HG02571 (cell line): ENCODE results near the gene GLIPR2.
A peak's percentile ranks its signal among the peaks of the same experiment; 100 is the strongest.

Source experiments
- ATAC-seq: cut with Tn5 transposase; IDR thresholded peaks from one replicate; pipeline ENCODE4 v1.9.1; 2021; ENCODE audit warnings: mild to moderate bottlenecking, moderate library complexity; ENCODE audit not compliant: unreplicated experiment

Gene GLIPR2

DNA sequence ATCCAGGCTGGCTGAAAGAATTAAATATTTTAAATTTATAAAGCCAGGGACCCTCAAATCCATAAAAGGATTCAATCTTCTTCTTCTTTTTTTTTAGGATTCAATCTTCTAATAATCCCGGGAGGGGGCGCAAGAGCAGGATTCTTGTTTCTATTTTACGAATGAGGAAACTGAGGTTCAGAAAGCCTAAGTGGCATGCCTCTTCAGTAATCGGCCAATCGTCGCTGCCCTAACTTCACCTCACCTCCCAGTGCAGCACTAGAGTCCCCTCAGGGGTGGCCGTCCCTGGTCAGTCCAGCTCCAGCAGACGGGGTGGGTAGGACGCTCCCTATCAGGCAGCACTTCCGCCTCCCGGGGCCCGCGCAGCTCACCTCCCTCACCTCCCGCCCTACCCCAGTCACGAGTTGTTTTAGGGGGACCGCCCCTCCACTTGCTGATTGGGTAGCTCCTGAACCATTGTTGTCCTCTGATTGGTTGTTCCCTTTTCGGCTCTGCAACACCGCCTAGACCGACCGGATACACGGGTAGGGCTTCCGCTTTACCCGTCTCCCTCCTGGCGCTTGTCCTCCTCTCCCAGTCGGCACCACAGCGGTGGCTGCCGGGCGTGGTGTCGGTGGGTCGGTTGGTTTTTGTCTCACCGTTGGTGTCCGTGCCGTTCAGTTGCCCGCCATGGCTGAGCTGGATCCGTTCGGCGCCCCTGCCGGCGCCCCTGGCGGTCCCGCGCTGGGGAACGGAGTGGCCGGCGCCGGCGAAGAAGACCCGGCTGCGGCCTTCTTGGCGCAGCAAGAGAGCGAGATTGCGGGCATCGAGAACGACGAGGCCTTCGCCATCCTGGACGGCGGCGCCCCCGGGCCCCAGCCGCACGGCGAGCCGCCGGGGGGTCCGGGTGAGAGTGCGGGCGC is 54.1 kb downstream of the GLIPR2 start, which contains the start of gene CLTA:
Gene CLTA (plus strand): TSS at position 534 of the 902 bp plus-strand sequence. CDS start 136 bp downstream, at position 670.
- peak; percentile 99 for ATAC-seq

DNA sequence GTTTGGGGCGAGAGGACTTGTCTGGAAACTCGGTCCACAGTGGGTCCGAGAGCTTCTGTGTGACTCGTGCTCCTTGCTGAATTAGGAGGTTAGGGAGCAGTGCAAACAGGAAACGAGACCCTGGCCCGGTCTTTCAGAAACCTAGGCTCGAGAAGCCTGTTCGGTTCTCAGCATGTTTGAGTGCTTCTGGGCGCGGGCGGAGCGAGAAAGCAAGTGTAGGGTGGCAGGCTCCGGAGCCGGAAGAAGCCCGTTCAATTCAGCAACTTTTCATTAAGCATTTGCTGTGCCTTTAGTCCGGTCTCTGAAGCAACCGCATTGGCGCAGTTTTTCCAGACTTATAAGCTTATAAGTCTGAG is 54.7 kb downstream of the GLIPR2 start:
- no peak for ATAC-seq

DNA sequence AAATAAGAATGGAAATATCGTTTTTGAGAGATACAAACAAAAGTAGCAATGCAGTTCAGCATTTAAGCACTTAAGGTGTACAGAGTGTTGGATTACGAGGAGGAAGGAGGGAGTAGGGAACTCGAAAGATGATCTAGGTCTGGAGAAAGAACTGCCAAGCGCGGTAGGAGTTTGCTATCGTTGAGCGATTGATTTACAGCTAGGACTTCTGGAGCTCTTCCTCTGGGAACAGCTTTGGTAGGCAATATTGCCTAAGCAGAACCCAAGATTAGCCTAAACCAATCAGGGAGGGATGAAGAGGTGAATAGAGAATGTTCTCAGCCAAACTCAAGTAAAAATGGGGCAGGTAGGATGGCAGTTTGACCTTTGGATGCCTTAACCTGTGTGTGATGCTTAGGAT is 55.2 kb downstream of the GLIPR2 start:
- no peak for ATAC-seq

DNA sequence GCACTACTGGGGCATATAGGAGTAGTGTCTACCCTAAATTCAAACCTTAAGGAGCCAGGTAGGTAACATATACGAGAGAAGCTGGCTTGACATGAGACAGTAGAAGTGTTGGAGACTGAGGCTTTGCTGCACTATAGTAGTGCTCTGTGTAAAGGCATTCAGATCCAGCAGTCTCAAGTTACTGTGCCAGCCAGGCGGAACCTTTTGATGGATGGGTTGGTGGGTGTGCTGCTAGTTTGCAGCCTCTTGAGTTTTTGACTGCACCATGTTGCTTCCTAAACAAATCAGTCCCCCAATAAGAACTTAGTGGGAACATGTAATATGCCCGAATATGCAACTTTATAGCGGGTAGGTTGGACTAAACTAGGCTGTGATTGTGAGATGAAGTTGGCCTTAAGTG is 55.7 kb downstream of the GLIPR2 start:
- ATAC-seq, result no peak

DNA sequence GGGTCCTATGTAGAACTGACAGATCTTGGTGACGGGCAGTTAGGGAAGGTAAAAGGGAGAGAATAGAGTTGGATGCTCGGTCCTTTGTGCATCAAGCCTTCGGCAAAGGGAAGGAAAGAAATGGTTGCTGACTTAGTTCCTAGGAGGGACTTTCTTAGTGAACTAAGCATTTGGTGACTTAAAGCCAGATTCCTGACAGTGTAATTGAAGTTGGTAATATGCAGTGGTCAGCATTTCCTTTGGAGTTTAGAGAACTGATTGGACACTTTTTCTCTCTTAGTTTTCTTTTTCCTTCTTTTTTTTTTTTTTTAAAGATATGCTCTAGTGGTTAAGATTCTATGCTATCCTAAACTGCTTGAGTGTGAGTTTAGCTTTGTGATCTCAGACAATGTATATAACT is 56.5 kb downstream of the GLIPR2 start:
- no peak for ATAC-seq

DNA sequence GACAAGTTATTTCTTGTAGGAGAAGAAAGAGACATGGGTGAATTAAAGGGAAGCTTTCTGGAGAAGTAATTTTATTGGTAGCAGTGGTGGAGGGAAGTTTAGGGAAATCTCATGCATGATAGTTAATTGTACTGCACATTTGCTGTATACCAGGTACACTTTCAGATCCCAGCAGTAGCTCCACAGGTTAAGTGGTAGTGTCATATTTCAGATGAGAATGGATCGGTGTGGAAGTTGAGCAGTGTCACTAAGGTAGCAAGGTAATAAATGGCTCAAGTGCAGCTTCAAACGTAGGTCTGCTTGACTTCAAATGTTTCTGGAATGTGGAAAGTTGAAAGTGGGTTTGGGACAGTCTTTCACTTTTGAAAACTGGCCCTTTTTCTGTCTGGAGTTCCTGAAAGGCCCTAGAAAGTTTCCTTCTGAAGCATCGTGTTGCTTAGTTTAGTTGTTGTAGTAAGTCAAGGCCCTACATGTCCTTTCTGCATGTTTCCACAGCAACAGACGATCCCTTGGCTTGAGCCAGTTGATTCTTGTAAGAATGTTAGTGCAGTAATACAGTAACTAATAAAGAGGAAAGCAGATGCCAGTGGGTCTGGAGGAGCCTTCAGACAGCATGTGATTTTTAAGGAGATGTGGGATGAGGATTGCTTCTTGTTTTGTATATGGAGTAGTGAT is 57.9 kb downstream of the GLIPR2 start:
- ATAC-seq, result no peak

DNA sequence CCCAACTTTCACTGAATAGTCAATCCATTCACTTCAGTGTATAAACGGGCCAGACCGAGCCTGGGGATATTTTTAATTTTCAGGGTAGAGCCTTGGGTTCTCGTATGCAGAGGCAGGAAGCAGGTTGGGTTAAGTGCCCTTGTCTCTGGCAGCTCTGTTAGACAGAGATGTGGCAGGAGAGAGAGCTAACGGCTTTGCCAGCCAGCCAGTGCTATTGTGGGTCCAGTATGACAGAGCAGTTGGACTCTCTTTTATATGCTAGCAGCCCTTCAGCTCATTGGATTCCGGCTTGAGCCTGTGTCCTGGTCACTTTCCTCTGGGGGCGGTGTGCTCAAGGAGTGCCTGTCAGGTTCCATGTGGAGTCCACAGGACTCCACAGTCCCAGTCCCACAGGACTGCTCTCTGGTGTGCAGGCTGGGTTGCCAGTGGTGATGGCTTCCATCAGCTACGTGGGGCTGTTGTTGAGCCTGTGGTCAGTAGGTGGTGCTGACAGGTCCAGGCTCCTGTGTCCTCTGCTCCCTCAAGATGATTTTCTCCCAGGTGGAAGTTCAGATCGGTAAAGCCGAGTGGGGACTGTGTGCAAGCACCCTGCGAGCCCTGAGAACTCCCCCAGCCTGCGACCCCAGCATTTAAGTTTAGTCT is 68.5 kb downstream of the GLIPR2 start:
- no peak for ATAC-seq

DNA sequence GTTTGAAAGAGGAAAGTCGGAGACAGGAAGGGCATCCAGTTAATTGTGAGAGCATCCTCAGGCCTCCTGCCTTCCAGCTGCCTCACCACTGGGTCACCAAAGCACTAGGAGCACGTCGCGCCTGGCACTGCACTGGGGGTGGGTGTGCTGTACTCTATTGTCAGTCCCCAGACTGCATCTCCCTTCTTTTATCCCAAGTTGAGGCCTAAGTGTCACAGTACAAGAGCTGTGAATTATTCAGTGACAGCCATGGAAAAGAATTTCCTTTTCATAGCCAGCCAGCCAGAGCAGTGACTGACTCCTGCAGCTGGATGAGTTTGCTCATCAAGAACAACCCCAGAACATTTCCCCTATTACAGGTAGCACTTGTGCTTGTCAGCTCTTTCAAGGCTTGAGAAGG is 70.5 kb downstream of the GLIPR2 start:
- ATAC-seq, result no peak

DNA sequence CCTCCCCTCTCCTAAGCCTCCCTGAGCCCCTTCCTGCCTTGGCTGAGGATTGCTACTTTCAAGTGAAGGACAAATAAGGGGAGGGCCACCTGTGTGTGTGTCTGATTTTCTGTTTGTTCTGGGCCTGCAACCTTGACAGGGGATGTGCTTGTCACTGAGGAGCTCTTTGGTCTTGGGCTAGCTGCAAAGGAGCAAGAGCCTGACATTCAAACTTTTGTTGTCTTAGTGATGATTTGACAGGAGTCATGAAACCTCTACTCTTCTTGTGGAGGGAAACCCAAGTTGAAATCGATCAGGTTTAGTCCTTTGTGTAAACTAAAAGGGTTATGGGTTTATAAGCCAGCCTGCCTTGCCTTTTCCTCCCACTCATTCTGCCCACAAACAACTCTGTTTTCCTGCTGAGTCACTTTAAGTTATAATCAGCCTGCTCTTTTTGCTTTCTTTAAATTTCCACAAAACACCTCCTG is 71.0 kb downstream of the GLIPR2 start:
- no peak for ATAC-seq

DNA sequence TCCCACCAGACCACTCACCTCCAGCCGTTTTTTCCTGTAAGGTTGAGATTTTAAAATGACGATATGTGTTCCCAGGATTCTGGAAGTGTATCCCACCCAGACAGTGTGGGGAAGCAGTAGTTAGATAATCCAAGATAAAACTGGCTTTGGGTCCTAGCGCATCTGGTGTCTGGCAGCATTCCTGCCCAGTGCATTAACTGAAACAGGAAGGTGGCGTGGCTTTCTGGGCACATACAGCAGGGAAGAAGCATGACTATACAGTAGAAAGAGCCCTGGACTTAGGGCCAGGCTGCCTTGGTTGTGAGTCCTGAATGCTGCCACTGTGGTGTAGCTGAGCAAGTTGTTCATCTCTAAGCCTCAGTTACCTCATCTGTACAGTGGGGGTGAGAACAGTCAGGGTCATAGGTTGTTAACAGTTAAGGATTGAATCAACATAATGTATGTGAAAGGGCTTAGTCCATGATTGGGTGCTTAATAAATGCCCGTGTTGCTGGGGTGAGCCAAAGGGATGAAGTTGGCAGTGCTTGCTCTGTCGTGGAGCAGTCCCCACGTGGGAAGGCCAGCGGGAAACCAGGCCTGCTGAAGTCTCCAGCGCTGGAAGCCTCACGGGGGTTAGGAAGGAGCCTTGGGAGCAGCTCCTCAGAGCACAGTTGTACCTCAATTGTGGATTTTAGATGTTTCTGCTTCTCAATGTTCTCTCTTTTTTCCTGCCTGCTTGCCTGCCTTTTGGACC is 72.2 kb downstream of the GLIPR2 start:
- ATAC-seq, result no peak

DNA sequence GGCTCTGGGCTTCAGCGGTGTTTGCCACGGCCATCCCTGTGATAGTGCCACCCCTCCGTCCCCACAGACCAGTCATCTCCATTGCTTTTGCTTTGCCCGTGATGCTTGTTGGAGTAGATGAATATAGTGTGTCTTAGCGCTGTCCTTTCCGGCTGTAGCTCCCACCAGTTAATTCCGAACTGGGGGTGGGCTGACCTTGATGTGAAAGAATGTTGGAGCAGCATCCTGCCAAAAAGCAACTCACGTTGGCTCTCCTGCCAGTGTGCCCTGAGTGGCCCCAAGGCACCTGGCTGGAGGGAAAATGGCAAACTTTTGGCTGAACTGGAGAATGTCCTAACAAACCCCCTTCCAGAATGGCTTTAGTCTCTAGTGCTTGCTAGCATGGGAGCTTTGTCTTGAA is 74.2 kb downstream of the GLIPR2 start:
- no peak for ATAC-seq

DNA sequence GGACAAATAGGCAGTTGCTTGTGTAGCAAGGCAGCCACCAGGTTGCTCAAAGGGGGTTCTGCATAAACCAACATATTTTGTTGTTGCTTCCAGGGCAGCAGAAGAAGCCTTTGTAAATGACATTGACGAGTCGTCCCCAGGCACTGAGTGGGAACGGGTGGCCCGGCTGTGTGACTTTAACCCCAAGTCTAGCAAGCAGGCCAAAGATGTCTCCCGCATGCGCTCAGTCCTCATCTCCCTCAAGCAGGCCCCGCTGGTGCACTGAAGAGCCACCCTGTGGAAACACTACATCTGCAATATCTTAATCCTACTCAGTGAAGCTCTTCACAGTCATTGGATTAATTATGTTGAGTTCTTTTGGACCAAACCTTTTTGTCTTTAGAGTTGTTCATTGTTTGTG is 75.0 kb downstream of the GLIPR2 start:
- no peak for ATAC-seq

DNA sequence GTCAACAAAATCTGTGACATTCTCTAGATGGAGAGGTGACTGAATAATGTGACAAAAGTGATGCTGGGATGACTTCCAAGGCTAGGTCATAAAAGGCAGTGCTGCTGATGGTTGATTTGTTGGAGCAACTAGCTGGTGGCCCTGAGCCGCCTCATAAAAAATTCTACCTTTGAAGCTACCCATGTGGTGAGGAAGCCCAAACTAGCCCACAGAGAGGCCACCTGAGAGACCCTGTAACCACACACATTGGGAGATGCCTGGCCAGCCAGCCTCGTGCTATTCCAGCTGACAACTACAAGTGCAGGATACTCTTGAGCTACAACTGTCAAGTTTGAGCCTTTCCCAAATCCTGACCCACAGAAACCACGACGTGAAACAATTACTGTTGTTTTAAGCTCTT is 76.9 kb downstream of the GLIPR2 start:
- no peak for ATAC-seq
